Measurements from ENCODE around the gene DVL3.

DNA sequence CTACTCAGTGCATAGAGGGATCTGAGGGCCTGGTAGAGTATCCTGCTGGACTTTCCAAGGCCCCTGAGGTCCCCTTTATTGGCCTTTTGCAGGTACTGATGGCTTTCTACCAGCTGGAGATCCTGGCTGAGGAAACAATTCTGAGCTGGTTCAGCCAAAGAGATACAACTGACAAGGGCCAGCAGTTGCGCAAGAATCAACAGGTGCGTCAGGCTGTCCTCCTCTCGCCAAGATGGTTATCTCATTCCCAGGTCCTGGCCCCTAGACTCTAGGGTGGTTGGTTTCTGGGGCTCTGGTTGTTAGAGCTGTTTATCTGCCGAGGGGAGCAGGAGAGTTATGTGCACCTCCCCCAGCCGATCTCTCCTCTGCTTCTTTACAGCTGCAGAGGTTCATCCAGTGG, 10.7 kb upstream of the DVL3 start:
- no peak for TF ChIP-seq POLR2A (IDR thresholded peaks at IDR 0.05)
- TF ChIP-seq, protein P1, sequence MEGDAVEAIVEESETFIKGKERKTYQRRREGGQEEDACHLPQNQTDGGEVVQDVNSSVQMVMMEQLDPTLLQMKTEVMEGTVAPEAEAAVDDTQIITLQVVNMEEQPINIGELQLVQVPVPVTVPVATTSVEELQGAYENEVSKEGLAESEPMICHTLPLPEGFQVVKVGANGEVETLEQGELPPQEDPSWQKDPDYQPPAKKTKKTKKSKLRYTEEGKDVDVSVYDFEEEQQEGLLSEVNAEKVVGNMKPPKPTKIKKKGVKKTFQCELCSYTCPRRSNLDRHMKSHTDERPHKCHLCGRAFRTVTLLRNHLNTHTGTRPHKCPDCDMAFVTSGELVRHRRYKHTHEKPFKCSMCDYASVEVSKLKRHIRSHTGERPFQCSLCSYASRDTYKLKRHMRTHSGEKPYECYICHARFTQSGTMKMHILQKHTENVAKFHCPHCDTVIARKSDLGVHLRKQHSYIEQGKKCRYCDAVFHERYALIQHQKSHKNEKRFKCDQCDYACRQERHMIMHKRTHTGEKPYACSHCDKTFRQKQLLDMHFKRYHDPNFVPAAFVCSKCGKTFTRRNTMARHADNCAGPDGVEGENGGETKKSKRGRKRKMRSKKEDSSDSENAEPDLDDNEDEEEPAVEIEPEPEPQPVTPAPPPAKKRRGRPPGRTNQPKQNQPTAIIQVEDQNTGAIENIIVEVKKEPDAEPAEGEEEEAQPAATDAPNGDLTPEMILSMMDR (IDR thresholded peaks at IDR 0.05 in 4 of 5, conservative IDR thresholded peaks at IDR 0.05 in 1 of 5), result no peak

Measured in gastrocnemius medialis (tissue), 4 donors.